Measurements from ENCODE around the gene PROKR2.

Gene PROKR2

GRCh38 chr20:5328268-5328667 lies 11.5 kb upstream of the PROKR2 start:
- TF ChIP-seq, protein P1, sequence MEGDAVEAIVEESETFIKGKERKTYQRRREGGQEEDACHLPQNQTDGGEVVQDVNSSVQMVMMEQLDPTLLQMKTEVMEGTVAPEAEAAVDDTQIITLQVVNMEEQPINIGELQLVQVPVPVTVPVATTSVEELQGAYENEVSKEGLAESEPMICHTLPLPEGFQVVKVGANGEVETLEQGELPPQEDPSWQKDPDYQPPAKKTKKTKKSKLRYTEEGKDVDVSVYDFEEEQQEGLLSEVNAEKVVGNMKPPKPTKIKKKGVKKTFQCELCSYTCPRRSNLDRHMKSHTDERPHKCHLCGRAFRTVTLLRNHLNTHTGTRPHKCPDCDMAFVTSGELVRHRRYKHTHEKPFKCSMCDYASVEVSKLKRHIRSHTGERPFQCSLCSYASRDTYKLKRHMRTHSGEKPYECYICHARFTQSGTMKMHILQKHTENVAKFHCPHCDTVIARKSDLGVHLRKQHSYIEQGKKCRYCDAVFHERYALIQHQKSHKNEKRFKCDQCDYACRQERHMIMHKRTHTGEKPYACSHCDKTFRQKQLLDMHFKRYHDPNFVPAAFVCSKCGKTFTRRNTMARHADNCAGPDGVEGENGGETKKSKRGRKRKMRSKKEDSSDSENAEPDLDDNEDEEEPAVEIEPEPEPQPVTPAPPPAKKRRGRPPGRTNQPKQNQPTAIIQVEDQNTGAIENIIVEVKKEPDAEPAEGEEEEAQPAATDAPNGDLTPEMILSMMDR (IDR thresholded peaks at IDR 0.05; ENCODE audit: extremely low read depth, insufficient read depth, missing control alignments) = no peak
- in situ Hi-C loops (cut with MboI; ENCODE audit: low pct_unique_long_range_greater_than_20kb, low sequenced_read_pairs, unreplicated experiment) = no loop called here
- DNase-seq (ENCODE audit: low spot score) = no peak

GRCh38 chr20:5327356-5327755 lies 10.6 kb upstream of the PROKR2 start:
- no peak for DNase-seq (ENCODE audit: low spot score)
- in situ Hi-C loops (cut with MboI; ENCODE audit: low pct_unique_long_range_greater_than_20kb, low sequenced_read_pairs, unreplicated experiment) = no loop called here
- TF ChIP-seq, protein P1 (IDR thresholded peaks at IDR 0.05; ENCODE audit: extremely low read depth, insufficient read depth, missing control alignments) = no peak

DNA sequence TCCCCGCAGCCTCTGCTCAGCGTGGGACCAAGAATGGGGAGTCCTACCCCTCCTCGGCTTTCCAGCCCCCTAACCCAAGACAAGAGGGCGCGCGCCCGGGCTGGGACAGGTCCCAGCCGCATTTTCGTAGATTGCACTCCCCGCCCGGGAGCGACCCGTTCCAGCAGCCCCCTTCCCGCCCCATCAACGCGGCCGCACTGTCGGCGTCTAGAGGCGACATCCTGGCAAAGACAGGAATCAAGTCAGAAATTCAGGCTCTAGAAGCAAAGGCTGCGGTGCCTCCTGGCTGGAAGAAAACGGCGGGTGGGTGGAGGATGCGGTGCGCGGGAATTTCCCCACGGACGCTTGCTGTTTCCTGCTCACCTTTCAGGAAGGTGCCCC lies 957 bp downstream of the PROKR2 start:
- TF ChIP-seq, protein P1 (IDR thresholded peaks at IDR 0.05; ENCODE audit: extremely low read depth, insufficient read depth, missing control alignments) = no peak
- in situ Hi-C loops (cut with MboI; ENCODE audit: low pct_unique_long_range_greater_than_20kb, low sequenced_read_pairs, unreplicated experiment) = no loop called here
- DNase-seq (ENCODE audit: low spot score) = no peak

- DNase-seq (ENCODE audit: low spot score) = no peak
- TF ChIP-seq, protein P1 (IDR thresholded peaks at IDR 0.05; ENCODE audit: extremely low read depth, insufficient read depth, missing control alignments) = no peak
- in situ Hi-C loops (cut with MboI; ENCODE audit: low pct_unique_long_range_greater_than_20kb, low sequenced_read_pairs, unreplicated experiment) = no loop called here
Observed at GRCh38 chr20:5313916-5314315, 2.8 kb downstream of the PROKR2 start.

DNA sequence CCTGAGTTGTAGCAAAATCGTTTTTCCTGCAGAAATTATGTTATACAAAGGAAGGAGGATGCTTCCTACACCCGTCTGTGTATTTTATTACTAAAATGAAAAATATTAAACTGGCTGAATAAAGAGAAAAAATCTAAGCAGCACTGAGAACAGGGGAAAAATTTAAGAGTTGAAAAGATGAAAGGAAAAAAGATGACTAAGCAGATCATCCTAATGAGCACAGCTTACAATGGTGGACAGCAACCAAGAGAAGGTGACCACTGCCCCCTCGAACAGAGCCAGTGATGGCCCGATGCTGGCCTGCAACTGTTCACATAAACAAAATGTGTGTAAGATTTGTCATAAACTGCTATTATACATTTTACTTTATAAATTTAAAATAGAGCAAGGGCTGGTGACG lies 4.2 kb downstream of the PROKR2 start:
- in situ Hi-C loops (cut with MboI; ENCODE audit: low pct_unique_long_range_greater_than_20kb, low sequenced_read_pairs, unreplicated experiment) = no loop called here
- TF ChIP-seq, protein P1 (IDR thresholded peaks at IDR 0.05; ENCODE audit: extremely low read depth, insufficient read depth, missing control alignments) = no peak
- no peak for DNase-seq (ENCODE audit: low spot score)

DNA sequence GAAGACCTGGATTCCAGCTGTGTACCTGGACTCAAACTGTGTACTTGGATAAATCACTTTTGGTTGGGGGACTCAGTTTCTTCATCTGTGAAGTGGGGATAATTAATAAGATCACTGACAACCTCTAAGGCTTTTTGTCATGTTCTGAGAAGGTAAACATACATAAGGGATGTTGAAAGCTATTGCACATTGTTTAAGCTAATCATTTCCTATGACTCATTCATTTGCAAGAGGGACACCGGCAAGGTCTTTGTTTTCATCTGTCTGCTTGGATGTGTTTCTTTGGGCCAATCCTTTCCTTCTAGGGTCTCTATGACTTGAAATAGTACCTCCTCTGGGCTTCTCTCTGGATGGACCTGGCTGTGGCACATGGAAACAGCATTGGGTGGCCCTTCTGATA lies 6.8 kb downstream of the PROKR2 start:
- no peak for DNase-seq (ENCODE audit: low spot score)
- in situ Hi-C loops (cut with MboI; ENCODE audit: low pct_unique_long_range_greater_than_20kb, low sequenced_read_pairs, unreplicated experiment) = no loop called here
- TF ChIP-seq, protein P1 (IDR thresholded peaks at IDR 0.05; ENCODE audit: extremely low read depth, insufficient read depth, missing control alignments) = no peak

DNA sequence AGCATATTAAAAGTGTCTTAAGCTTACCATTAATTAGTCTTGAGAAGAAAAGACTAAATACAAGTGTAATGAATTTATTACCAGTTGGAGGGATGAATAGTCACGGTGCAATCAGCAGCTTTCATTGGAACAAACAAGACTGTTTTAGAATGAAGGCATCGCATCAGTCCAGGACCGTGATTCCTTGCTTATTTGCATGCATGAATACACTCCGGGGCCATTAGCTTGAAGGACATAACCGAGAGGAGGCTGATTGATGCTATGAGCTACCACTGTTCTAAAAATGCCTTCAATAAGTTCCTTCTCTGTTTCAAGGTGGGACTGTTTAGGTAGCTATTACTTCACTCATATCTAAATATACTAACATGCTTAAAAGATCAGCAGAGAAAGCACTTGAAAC lies 17.9 kb downstream of the PROKR2 start:
- no peak for DNase-seq (ENCODE audit: low spot score)
- TF ChIP-seq, protein P1 (IDR thresholded peaks at IDR 0.05; ENCODE audit: extremely low read depth, insufficient read depth, missing control alignments) = no peak
- in situ Hi-C loops (cut with MboI; ENCODE audit: low pct_unique_long_range_greater_than_20kb, low sequenced_read_pairs, unreplicated experiment) = no loop called here

Measured in GM13977 (cell line).